NCI-H2029 treated with DMSO at 0.1 percent for 48 hours (cell line): ENCODE measurements around the gene PAFAH2.
"Not testable (repeated sequence)": the region's sequence is repeated elsewhere in the genome, so short reads cannot be mapped to it uniquely, and the experiment has no call there.

ENCODE experiments used
- DNase-seq: peaks from one replicate; lab custom pipeline; 2025; lab: John Stamatoyannopoulos, UW

The PAFAH2 gene

DNA sequence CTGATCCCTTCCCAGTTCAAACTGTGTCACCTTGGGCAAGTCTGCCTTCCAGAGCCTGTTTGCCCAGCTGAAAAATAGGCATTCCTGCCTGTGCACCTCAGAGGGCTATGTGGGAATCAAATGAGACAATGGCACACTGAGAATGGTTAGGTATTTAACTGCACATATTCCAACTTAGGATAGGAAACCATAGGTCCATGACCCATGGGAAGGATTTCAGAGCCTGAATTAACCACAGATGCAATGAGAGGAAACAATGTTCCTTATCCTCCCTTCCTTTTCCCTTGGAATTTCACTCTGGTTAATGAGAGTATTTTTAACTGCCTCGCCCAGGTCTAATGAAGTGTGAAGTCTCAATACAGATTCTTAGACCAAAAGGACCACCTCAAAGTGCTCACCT is 12.7 kb downstream of the PAFAH2 start:
- no peak for DNase-seq

DNA sequence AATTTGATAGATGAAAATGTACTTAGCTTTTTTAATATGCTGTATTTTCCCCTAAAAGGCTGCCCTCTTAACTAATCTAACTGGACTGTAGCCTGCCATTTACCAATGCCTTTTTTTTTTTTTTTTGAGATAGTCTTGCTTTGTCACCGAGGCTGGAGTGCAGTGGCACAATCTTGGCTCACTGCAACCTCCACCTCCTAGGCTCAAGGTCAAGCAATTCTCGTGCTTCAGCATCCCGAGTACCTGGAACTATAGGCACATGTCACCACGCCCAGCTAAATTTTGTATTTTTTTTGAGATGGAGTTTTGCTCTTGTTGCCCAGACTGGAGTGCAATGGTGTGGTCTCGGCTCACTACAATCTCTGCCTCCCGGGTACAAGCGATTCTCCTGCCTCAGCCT is 18.7 kb downstream of the PAFAH2 start:
- DNase-seq: no peak

DNA sequence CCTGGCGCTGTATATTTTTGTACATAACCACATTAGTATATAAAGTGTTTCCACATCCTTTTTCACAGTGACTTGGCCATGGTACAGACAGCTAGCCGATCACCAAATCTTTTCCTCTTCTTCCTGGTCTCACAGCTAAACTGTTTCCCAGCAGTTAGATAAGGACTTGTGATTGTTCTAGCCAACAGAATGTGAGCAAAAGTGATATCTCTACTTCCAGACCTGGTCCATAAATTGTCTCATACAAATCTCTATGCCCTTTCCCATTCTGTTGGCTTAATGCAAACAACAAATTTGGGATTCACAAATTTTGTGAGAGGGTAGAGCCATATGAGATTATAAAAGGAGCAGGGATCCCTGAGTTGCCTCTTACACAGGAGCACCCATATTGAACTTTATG is 19.5 kb downstream of the PAFAH2 start:
- DNase-seq: no peak

DNA sequence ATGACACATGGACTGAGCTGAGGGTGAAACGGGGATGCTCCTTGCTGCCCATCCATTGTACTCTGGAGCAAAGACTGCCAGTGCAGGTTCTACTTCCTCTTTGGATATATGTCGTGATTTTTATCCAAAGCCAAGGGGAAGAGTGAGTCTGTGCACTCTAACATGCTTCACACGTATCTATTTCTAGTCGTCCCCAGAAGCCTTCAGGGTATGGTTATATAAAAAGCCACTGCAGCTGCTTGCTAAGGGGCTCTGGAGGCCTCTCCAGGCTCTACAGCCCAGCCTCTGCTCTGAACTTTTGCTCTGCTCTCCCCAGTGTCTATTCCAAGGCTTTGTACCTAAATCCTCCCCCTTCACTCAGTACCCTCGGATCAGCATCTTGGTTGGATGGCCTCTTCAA is 20.1 kb downstream of the PAFAH2 start:
- DNase-seq: no peak

DNA sequence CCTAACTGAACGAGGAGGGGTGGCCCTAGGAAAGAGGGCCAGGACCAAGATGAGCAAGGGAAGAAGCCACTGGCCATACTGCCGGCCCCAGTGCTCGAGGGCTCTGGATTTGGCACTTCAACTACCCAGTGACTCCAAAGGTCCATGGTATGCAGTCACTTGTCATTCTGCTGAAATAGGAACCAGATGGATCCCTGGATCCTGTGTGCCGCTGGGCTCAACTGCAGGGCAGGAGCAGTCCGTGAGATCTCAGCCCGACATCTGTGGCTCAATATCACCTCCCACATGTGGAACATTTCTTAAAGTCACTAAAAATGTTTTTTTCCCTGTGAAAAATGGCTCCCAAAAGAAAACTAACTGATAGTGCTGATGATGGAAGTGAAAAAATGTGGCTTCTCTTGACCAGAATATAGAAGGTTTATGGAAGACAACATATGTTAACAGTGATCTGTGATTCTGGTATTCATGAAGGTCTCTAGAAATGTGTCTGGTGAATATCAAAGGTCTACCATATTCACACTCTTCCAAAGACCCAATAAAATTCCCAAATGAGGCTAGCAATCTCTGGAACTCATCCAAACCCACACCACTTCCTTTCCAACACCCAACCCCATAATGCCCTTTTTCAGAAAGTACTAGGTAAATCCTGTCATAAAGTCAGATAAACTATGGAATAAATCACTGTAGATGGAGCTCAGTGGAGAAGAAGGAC is 24.1 kb downstream of the PAFAH2 start:
- no peak for DNase-seq

DNA sequence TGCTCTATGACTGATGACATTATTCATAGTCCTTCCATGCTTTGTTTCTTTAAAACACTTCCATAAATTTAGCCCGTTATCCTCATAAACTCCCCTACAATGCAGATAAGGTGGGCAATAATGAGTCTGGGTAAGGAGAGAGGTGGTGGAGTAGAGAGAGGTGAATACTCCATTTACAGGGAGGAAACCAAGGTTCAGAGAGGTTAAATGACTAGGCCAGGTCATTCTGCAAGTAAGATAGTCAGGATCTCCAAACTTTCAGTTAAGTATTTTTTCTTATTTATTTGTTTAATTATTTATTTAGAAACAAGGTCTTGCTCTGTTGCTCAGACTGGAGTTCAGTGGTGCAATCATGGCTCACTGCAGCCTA is 26.1 kb downstream of the PAFAH2 start:
- DNase-seq: no peak

DNA sequence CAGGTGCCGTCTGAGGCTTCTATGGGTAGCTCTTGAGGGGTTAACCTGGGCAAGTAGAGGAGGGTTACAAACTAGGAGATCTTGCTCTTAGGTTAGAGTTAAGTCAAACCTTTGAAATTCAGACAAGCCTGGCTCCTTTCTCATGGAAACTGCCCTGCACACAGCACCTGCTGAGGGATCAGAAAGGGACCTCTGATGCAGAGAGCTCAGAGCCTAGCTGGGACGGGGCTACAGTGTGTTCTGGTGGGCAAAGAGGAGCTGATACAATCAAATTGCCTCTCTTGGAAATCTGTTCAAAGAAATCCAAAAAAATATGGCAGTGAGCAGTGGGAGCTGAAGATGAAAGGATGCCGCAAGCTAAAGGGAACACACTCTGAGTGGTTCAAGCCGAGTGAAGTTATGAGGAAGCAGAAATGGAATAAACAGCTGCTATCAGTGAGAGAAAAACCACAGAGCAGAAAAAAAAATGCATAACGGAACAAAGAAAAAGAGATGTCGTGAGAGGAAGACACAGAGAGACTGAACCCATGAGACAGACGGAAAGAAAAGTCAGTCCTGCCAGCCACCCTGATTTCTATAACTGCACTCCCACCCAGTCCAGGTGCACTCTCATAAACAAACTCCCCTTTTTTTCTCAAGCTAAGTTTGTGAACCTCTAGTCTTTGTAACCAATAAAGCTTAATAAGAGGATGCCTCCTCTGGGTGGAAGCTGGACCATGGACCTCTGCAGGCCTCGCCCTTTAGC is 26.6 kb downstream of the PAFAH2 start:
- DNase-seq: no peak

DNA sequence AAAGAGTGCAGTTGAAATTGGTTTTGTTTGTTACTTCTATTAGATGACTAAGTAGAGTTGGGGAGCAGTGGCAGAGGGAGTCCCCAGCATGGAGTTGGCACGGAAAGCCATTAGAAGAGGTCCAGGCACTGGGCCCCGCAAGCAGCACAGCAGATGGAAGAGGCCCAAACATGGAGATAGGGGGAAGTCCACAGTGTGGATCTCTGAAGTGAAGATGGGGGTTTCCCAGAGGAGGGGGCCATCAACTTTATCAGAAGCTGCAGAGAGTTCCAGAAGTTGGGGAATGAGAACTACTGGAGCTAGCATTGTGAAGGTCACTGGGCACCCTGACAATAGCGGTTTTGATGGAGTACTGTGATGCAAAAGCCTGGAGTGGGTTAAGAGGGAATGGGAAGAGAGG is 30.6 kb downstream of the PAFAH2 start:
- no peak for DNase-seq

DNA sequence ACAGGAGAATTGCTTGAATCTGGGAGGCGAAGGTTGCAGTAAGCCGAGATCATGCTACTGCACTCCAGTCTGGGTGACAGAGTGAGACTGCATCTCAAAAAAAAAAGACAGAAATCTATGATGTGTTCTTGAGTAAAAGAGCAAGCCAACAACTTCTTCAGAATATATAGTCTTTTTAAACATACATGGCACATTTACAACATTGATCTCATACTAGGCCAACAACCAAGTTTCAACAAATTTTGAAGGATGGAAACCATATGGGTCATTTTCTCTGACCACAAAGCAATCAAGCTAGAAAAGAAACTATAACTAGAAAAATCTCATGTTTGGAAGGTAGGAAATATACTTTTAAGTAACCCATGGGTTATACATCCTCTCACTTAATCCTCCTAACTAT is 38.3 kb downstream of the PAFAH2 start:
- DNase-seq: no peak

DNA sequence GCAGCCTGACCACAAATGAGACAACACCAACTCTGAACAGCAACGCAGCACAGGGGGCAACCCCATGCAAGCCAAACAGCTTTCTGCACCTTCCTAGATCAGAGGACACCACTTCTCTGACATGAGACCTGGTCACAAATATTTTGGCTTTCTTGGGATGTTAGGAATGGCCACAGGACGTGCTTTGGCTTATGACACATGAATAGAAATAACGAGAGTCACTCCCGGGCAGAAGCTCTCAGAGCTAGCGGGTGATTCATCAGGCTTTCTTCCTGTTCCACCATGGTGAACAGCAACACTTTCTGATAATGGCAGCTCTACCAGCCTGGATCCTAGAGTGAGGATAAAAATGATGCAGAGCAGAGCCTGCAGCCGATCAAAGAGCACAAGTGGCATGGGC is 39.4 kb downstream of the PAFAH2 start:
- no peak for DNase-seq

DNA sequence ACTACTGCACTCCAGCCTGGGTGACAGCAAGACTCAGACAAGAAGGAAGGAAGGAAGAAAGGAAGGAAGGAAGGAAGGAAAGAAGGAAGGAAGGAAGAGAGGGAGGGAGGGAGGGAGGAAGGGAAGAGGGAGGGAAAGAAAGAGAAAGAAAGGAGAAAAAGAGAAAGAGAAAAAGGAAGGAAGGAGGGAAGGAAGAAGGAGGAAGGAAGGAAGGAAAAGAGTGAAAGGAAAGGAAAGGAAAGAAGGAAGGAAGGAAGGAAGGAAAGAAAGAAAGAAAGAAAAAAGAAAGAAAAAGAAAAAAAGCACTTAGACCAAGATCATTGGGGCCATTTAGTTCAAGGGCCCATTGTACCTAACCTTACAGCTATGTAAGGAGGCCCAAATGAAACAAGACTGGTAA is 42.3 kb downstream of the PAFAH2 start:
- no peak for DNase-seq

DNA sequence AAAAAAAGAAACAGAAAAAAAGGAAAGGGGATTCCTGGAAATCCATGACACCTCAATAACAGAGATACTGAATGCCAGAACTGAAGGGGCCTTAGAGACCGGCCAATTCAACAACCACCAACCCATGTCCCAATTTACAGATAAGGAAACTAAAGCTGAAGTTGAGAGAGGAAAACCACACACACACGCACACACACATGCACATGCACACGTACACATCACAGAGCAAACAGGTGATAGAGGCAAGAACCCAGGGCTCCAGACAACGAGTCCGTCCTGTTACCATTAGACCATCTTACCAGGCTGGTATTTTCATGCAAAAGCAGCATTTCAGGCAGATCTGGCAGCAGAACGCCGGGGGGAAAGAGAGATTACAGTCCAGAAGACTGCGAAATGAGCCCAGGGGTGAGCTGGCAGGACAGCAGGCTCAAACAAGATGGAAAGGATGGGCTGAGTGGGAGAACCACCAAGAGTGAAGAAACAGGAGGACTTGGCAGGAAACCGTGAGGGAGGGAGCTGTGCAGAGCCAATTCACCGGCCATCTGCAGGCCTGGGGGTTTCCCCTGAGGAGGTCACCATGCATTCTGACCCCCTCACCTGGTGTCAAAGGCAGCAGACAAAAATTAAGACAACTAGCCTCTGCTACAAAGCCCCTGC is 43.5 kb downstream of the PAFAH2 start:
- DNase-seq: no peak

DNA sequence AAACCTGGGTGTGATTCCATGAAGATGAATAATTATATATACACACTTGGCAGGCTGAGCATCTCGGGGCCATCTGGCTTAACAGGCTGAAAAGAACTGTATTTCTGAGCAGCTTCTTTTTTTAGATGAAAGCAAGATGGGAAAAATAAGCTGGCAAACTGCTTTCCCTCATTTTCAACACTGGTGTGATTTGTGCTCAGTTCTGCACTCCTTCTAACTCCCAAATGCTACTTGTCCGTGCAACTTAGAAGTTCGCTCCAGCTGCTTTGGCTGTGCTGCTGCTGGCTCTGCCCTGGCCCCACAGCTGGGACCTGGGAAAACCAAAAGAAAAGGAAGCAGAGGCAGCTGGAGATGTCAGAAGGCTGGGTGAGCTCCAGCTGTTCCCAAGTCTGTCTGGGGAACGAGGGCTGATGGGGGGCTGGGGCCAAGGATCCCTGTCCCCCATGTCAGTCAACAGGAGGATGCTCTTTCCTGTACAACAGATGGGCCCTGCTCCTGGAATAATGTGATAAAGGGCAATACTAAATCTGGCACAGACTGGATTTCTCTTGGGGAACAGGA is 44.9 kb downstream of the PAFAH2 start:
- DNase-seq: no peak

DNA sequence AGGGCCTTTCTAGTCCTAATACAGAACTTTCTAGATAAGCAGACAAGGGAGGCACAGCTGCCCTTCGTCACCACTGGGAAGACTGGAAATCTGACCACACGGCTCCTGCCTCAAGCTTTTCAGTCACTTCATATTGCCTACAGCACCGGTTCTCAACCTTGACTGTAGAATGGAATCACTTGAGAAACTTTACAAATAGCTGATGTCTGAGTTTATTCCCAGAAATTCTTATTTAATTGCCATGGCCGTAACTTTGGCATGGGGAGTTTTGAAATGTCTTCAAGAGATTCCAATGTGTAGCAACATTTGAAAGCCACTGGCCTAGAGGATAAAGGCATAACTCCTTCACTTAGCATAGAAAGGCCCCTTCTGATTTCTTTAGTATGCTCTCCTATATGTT is 49.2 kb downstream of the PAFAH2 start:
- DNase-seq: no peak

DNA sequence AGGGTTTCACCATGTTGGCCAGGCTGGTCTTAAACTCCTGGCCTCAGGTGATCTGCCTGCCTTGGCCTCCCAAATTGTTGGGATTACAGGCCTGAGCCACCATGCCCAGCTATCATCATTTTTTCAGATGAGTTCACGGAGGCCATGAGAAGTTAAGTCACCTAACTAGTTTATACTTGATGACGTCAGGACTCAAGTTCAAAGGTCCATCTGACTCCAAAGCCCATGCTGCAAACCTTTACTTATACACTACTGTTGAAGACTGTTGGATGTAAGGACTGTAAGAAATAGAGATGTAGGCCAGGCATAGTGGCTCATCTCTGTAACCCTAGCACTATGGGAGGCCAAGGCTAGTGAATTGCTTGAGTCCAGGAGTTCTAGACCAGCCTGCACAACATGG is 50.8 kb downstream of the PAFAH2 start:
- DNase-seq: no peak

DNA sequence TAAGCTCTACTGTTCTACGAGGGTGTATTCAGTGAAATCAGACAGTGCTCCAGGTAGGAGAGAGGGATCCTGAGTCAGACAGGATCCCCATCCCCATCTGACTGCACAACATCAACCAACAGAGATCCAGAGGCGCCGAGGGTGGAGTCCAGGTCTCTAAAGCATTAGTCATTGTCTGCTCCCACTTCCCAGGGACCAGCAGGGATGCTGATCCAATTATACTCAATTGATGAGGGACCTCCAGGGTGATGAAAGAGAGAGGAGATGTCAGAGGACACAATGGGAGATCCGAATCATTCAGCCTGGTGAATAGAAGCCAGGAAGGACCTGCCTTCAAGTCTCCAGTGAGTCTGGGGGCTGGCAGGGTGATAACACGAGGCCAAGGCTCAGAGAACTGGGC is 52.1 kb downstream of the PAFAH2 start:
- no peak for DNase-seq

DNA sequence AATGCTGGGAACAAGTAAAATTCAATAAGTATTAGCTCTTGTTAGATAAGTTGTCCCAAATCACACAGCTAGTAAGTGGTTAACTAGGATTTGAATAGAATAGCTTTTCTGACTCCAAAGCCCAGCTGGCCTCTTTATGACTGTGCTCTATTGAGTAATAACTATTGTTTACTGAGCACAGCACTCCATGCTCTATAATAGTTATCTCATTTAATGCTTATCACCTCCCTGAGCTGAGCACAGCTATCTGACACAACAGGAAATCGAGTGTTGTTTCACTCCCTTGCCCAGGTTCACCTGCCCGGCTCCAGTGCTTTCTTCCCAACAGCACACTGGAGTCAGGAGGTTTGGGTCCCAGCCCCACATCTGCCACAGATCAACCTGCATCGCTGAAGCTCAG is 52.9 kb downstream of the PAFAH2 start:
- no peak for DNase-seq

DNA sequence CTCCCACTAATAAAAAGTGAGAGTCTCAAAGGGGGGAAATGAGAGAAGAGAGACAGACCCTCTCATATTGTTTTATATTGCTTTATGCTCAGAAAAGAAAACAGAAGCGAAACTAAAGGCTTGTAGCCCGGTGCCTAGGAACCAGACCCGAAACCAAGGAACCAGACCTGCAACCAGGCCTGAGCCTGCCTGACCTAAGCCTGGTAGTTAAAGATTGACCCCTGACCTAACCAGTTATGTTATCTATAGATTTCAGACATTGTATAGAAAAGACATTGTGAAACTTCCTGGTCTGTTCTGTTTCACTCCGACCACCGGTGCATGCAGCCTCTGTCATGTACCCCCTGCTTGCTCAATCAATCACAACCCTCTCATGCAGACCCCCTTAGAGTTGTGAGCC is 54.4 kb downstream of the PAFAH2 start:
- not testable (repeated sequence) for DNase-seq

DNA sequence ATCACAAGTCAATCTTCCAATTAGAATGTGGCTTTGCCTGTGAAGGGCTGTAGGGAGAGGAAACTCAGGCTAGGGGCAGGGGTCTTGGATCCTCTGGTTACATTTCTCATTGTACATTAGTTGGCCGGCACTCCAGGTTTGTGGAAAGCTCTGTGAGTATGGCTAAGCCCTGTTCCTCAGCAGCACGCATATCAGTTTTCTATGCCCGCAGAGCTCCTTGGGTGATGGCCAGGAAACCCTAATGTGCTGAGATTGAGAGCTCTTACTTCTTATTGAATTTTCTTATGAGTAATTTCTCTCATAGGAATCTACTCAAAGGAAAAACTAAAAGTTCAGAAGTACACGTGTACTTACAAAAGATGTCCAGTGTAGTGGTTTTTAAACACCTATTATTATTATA is 60.9 kb downstream of the PAFAH2 start:
- DNase-seq: no peak

DNA sequence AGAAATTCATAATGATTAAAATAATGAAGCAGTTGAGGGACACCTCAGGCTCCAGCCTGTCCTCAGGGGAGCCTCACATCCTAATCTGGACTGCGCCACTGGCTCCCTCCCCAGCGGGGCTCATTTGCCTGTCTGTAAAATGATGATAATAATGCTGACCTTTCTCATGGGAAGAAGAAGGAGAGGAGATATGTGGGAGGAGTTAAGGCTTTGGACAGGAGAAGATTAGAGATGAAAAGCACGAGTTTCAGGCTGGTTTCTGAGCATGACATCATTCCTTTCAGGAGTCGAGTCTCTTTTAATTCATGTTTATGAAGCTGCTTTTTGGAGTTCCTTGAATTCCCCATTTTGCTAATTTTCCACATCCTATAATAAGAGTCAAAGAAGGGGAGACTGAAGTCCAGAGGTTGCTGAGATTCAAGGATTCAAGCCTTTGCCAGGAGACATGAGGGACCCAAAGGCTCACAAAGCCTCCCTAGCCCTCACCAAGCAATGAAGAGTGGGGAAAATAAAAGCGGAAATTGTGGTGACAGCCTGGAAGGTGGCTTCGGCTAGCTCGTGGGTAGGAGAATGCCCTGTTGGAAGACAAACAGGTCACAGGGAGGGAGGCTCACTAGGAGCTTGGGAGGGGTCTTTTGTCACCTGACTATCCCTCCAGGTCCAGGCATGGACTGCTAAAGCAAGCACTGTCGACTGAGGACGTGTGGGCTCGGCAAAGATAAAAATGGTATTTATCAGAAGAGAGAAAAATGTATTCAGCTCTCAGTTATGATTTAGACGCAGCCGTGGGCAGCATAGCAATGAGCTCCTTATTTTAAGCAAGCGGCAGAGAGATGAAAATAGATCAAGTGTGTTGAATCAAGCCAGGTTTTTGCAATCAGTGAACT is 64.1 kb downstream of the PAFAH2 start:
- DNase-seq: no peak

DNA sequence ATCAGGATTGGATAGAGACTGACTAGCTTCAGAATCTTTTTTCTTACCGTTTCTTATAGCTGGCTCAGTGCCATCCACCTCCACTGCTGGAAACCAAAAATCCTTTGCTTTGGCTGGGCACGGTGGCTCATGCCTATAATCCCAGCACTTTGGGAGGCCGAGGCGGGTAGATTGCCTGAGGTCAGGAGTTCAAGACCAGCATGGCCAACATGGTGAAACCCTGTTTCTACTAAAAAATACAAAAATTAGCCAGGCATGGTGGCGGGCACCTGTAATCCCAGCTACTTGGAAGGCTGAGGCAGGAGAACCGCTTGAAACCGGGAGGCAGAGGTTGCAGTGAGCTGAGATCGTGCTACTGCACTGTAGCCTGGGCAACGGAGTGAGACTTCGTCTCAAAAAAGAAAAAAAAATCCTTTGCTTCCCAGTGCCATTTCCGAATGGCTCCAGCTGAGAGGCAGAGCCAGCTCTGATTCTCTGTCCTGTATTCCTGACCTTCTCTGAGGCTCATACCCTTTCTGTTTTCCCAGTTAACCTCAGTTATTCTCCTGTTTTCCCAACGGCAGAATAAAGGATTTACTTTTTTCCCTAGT is 65.0 kb downstream of the PAFAH2 start:
- not testable (repeated sequence) for DNase-seq

DNA sequence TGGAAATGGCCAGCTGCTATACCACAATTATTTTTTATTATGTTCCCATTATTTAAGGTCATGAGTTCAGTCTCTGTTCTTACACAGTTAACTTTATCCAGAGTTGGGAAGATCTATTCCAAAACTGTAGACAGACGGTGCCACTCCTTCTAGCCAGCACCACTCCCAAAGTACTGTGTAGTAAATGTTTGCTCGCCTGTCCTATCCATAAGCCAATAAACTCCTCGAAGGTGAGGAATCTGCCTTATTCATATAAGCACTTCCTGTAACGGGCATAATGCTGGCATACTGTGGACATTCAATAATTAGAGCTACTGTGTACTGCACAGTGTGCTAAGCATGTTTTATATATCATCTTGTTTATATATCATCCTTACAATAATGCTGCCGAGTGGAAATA is 65.5 kb downstream of the PAFAH2 start:
- no peak for DNase-seq
